Measurements from ENCODE around the gene CST8. TPM values are rescaled to one million over a fixed set of nuclear protein-coding genes. Genes with fewer than 3 reads are reported as not detected.

CST8 gene, protein sequence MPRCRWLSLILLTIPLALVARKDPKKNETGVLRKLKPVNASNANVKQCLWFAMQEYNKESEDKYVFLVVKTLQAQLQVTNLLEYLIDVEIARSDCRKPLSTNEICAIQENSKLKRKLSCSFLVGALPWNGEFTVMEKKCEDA
- not detected in 2 replicates for total RNA-seq

GRCh38 chr20:23490817-23491216, at the start of gene CST8:
Gene CST8 (plus strand): TSS chr20:23491117. CDS start chr20:23491668, 551 bp downstream.

DNA sequence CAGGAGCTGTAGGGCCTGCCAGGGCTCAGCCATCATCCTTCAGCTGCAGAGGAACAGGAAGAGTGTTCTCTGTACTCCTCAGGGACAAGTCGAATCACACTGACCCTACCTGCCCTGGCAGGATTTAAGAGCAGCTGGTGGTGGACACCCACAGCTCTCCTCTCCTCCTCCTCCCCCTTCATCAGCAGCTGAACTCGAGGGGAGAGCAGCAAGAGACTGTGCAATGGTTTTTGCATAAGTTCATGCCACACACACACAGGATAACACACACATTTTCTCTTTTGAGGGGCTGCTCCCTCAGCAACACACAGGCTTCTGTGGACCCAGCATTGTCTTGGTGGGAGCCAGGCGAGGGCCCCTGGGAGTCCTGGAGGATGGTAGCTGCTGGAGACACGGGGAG, 38.1 kb upstream of the CST8 start, which contains the start of gene CST11:
Gene CST11, minus strand, starts transcription at position 101 of the 400 bp plus-strand sequence. Its CDS starts 65 bp downstream, at position 36.

Other genes starting within 250 kb of the CST8 start
- 26.6 and 27.6 TPM in 2 replicates for gene NXT1, start 140.3 kb upstream of the CST8 start, total RNA-seq
- gene GZF1, start 128.9 kb upstream of the CST8 start, total RNA-seq: 6.0 and 10.4 TPM in 2 replicates
- 4.2 and 6.4 TPM in 2 replicates for gene NAPB, start 69.6 kb upstream of the CST8 start, total RNA-seq
- gene CSTL1, start 51.4 kb upstream of the CST8 start, total RNA-seq: not detected in 2 replicates
- not detected in 2 replicates for gene CST11, start 38.2 kb upstream of the CST8 start, total RNA-seq
- not detected in 2 replicates for gene CST9L, start 77.4 kb downstream of the CST8 start, total RNA-seq
- not detected in 2 replicates for gene CST9, start 114.8 kb downstream of the CST8 start, total RNA-seq
- 3,122 and 3,177 TPM in 2 replicates for gene CST3, start 146.8 kb downstream of the CST8 start, total RNA-seq
- not detected in 2 replicates for gene CST4, start 197.9 kb downstream of the CST8 start, total RNA-seq